H1 (cell line): ENCODE results near the gene BLNK. TPM values are rescaled to one million over a fixed set of nuclear protein-coding genes. Genes with fewer than 3 reads are reported as not detected.

ENCODE experiments used
- CTCF ChIA-PET: fragments of 300-600 bp; sonication (Branson Sonifier 250); formaldehyde crosslinking; loops from one replicate; lab custom pipeline; 2021; ENCODE audit not compliant: partially characterized antibody; lab: Charles Lee
- POLR2A ChIA-PET: fragments of 300-600 bp; sonication (Branson Sonifier 250); formaldehyde crosslinking; loops from one replicate; lab custom pipeline; 2021; ENCODE audit warnings: inconsistent platforms; ENCODE audit not compliant: partially characterized antibody; lab: Charles Lee
- DNase-seq, 2 experiments: peaks; one replicate each; pipeline versions ENCODE4 v3.0.0 to v3.0.0-alpha.2; 2010 to 2022; ENCODE audit warnings: low spot score in 2 of 2, low read depth in 1 of 2, mixed read lengths in 1 of 2
- FAIRE-seq: peaks from 2 replicates; lab custom pipeline; 2011; peaks lifted over from hg19 to GRCh38; lab: Jason Lieb, UNC
- H2AFZ ChIP-seq: 2 replicates; pipeline ENCODE4 v1.8.1; 2012; ENCODE audit warnings: low read length, inconsistent platforms
- H2AK5ac ChIP-seq: 2 replicates; pipeline ENCODE4 v1.6.1; 2013; ENCODE audit warnings: low read depth, low read length
- H2BK120ac ChIP-seq: replicated peaks from 2 replicates; pipeline ENCODE3; 2013; ENCODE audit warnings: low read depth, low read length, inconsistent platforms
- H2BK12ac ChIP-seq: 2 replicates; pipeline ENCODE4 v1.6.1; 2013; ENCODE audit warnings: low read depth, low read length
- H2BK15ac ChIP-seq: 2 replicates; pipeline ENCODE4 v1.6.1; 2013; ENCODE audit warnings: low read length
- H2BK20ac ChIP-seq: 2 replicates; pipeline ENCODE4 v1.6.1; 2013; ENCODE audit warnings: low read length
- H2BK5ac ChIP-seq: 2 replicates; pipeline ENCODE4 v1.6.1; 2013; ENCODE audit warnings: low read depth, low read length
- H3K14ac ChIP-seq: 2 replicates; pipeline ENCODE4 v1.6.1; 2013; ENCODE audit warnings: inconsistent platforms; ENCODE audit not compliant: insufficient read length
- H3K18ac ChIP-seq: 2 replicates; pipeline ENCODE4 v1.6.1; 2013; ENCODE audit warnings: low read length; ENCODE audit errors: extremely low read depth
- H3K23ac ChIP-seq: 2 replicates; pipeline ENCODE4 v1.6.1; 2013; ENCODE audit warnings: inconsistent platforms; ENCODE audit not compliant: insufficient read length
- H3K23me2 ChIP-seq: 2 replicates; pipeline ENCODE4 v1.6.1; 2013; ENCODE audit warnings: low read depth, low read length
- H3K27ac ChIP-seq: 2 replicates; pipeline ENCODE4 v1.6.1; 2011; ENCODE audit warnings: low read depth, low read length, inconsistent platforms
- H3K27me3 ChIP-seq, 4 experiments: replicated peaks in 1 of 4; 1 replicate in 1 of 4; 2 replicates in 3 of 4; pipeline versions ENCODE4 v1.6.1 to v1.8.1; 2011 to 2013; ENCODE audit warnings: low read length in 3 of 4, mild to moderate bottlenecking in 3 of 4, inconsistent platforms in 2 of 4, mixed read lengths in 2 of 4, moderate library complexity in 1 of 4; ENCODE audit not compliant: control insufficient read depth in 3 of 4, insufficient read depth in 3 of 4; ENCODE audit errors: extremely low read depth in 1 of 4
- H3K36me3 ChIP-seq, 4 experiments: 2 replicates each; pipeline versions ENCODE4 v1.6.1 to v1.8.1; 2011 to 2013; ENCODE audit warnings: mild to moderate bottlenecking in 4 of 4, low read length in 3 of 4, moderate library complexity in 2 of 4, control low read depth in 1 of 4, inconsistent platforms in 1 of 4; ENCODE audit not compliant: insufficient read depth in 4 of 4, control insufficient read depth in 2 of 4
- H3K4ac ChIP-seq: replicated peaks from 2 replicates; pipeline ENCODE3; 2013; ENCODE audit warnings: low read length, low read depth, mixed read lengths, inconsistent platforms; ENCODE audit not compliant: insufficient read length
- H3K4me1 ChIP-seq, 4 experiments: replicated peaks in 1 of 4; 1 replicate in 1 of 4; 2 replicates in 3 of 4; pipeline versions ENCODE4 v1.6.1 to v1.8.1; 2011 to 2013; ENCODE audit warnings: low read length in 3 of 4, inconsistent platforms in 2 of 4, mixed read lengths in 1 of 4; ENCODE audit not compliant: insufficient read depth in 4 of 4, control insufficient read depth in 3 of 4
- H3K4me2 ChIP-seq, 2 experiments: 2 replicates each; pipeline versions ENCODE4 v1.6.1 to v1.8.1; 2011 to 2013; ENCODE audit warnings: low read depth in 2 of 2, low read length in 2 of 2, control low read depth in 1 of 2, inconsistent platforms in 1 of 2, mild to moderate bottlenecking in 1 of 2; ENCODE audit not compliant: insufficient read depth in 1 of 2
- H3K4me3 ChIP-seq, 4 experiments: fragments of 200-600, 300-600 bp in 1 of 4; sonication (generic), shearing (Covaris generic), sonication (Bioruptor Twin) in 1 of 4; 2 replicates each; pipeline versions ENCODE4 v1.5.1 to v1.8.1; 2011 to 2016; ENCODE audit warnings: low read length in 4 of 4, low read depth in 3 of 4, control low read depth in 2 of 4, inconsistent platforms in 2 of 4, mild to moderate bottlenecking in 2 of 4, mixed read lengths in 1 of 4, moderate library complexity in 1 of 4; ENCODE audit not compliant: insufficient read depth in 2 of 4; ENCODE audit errors: extremely low read depth in 1 of 4
- H3K56ac ChIP-seq: replicated peaks from 2 replicates; pipeline ENCODE3; 2013; ENCODE audit warnings: low read depth, mild to moderate bottlenecking, mixed read lengths, low read length, inconsistent platforms; ENCODE audit not compliant: insufficient read length
- H3K79me1 ChIP-seq: 2 replicates; pipeline ENCODE4 v1.6.1; 2013; ENCODE audit warnings: low read depth, low read length, control low read depth
- H3K79me2 ChIP-seq, 2 experiments: 2 replicates each; pipeline versions ENCODE4 v1.6.1 to v1.8.1; 2012 to 2013; ENCODE audit warnings: low read length in 2 of 2, mild to moderate bottlenecking in 2 of 2, inconsistent platforms in 1 of 2; ENCODE audit not compliant: insufficient read depth in 2 of 2, control insufficient read depth in 1 of 2
- H3K9ac ChIP-seq, 4 experiments: replicated peaks in 1 of 4; 1 replicate in 1 of 4; 2 replicates in 3 of 4; pipeline versions ENCODE4 v1.6.1 to v1.8.1; 2011 to 2013; ENCODE audit warnings: low read depth in 3 of 4, low read length in 3 of 4, control low read depth in 2 of 4, mild to moderate bottlenecking in 2 of 4, moderate library complexity in 2 of 4, inconsistent platforms in 1 of 4; ENCODE audit errors: extremely low read depth in 1 of 4
- H3K9me3 ChIP-seq, 2 experiments: 2 replicates each; pipeline versions ENCODE4 v1.6.1 to v1.8.1; 2012 to 2013; ENCODE audit warnings: mild to moderate bottlenecking in 2 of 2, moderate library complexity in 2 of 2, control low read depth in 1 of 2, inconsistent platforms in 1 of 2, low read depth in 1 of 2, low read length in 1 of 2, mixed read lengths in 1 of 2; ENCODE audit not compliant: insufficient read depth in 2 of 2
- H4K20me1 ChIP-seq, 2 experiments: replicated peaks in 1 of 2; 2 replicates each; pipeline versions ENCODE3 to v1.8.1; 2011 to 2013; ENCODE audit warnings: inconsistent platforms in 2 of 2, low read length in 2 of 2, mild to moderate bottlenecking in 1 of 2; ENCODE audit not compliant: insufficient read depth in 2 of 2, control insufficient read depth in 1 of 2
- H4K5ac ChIP-seq: 2 replicates; pipeline ENCODE4 v1.6.1; 2013; ENCODE audit warnings: low read length, low read depth, mixed read lengths, inconsistent platforms; ENCODE audit not compliant: insufficient read length
- H4K8ac ChIP-seq: 2 replicates; pipeline ENCODE4 v1.8.0; 2013; ENCODE audit warnings: mild to moderate bottlenecking, moderate library complexity, low read length, inconsistent platforms; ENCODE audit not compliant: insufficient read depth; ENCODE audit errors: extremely low read depth
- H4K91ac ChIP-seq: replicated peaks from 2 replicates; pipeline ENCODE3; 2013; ENCODE audit warnings: low read length, mixed read lengths, inconsistent platforms; ENCODE audit not compliant: insufficient read length
- ASH2L ChIP-seq: fragments of 200-600, 300-600 bp; sonication (generic); IDR thresholded peaks from one replicate; pipeline ENCODE4 v1.7.1; 2017; ENCODE audit warnings: low read length
- CBX5 ChIP-seq: fragments of 300-800, 300-1000 bp; sonication (generic); IDR thresholded peaks from 2 replicates; pipeline ENCODE4 v1.7.1; 2016; ENCODE audit warnings: antibody characterized with exemption, low read length, low read depth
- CHD1 ChIP-seq: IDR thresholded peaks from 2 replicates; pipeline ENCODE4 v1.6.1; 2012; ENCODE audit warnings: low read depth, low read length, improper control_type of control experiment
- E2F6 ChIP-seq: IDR thresholded peaks from 2 replicates; pipeline ENCODE4 v1.6.1; 2012; ENCODE audit warnings: inconsistent platforms
- MAX ChIP-seq: IDR thresholded peaks from 2 replicates; pipeline ENCODE4 v1.6.1; 2012; ENCODE audit warnings: inconsistent platforms
- RBBP5 ChIP-seq: IDR thresholded peaks from 2 replicates; pipeline ENCODE4 v1.7.1; 2012; ENCODE audit warnings: low read depth, mild to moderate bottlenecking, inconsistent platforms, low read length, moderate library complexity, borderline replicate concordance
- SP1 ChIP-seq: IDR thresholded peaks from 2 replicates; pipeline ENCODE4 v1.6.1; 2011; ENCODE audit warnings: low read depth, low read length
- SP2 ChIP-seq: IDR thresholded peaks from 2 replicates; pipeline ENCODE4 v1.6.1; 2012; ENCODE audit warnings: mild to moderate bottlenecking, low read length, inconsistent platforms
- WGBS, 2 experiments: shearing (Covaris generic) in 1 of 2; methylation state at CpG; one replicate each; pipeline versions ENCODE4 v1.1.6 to v1.1.7; 2013 to 2015; ENCODE audit warnings: low lambda C conversion rate in 2 of 2, mixed read lengths in 2 of 2, inconsistent platforms in 1 of 2, low coverage in 1 of 2, missing lambda C conversion rate in 1 of 2; ENCODE audit not compliant: insufficient replicate concordance in 2 of 2, insufficient coverage in 1 of 2, insufficient read length in 1 of 2; ENCODE audit errors: extremely low coverage in 1 of 2, missing lambda C conversion rate in 1 of 2; 5-methylcytosine and 5-hydroxymethylcytosine counted together
- polyA plus RNA-seq, 7 experiments: library from polyadenylated mRNA; depleted of rRNA in 3 of 7; stranded (reverse) in 5 of 7; unstranded in 2 of 7; fragments of >200 nt in 5 of 7; fragments of 200-250 nt in 2 of 7; gene quantifications; 1 replicate in 5 of 7; 2 replicates in 1 of 7; 4 replicates in 1 of 7; pipeline versions ENCODE4 v1.2.1 to v1.2.3, GENCODE V29; 2011 to 2013; ENCODE audit warnings: missing spikeins in 2 of 7, mixed read lengths in 2 of 7
- total RNA-seq: library from RNA; stranded (reverse); fragmentation: NEBNext Ultra II Directional; extraction: Animal tissue kit (Norgen Biotek cat#: 25700); gene quantifications from 2 replicates; pipeline ENCODE4 v1.2.1, GENCODE V29; 2021

The BLNK gene
- total and polyA plus RNA-seq, 2 of the 8 experiments (the other 6 are each of a cell fraction or from before 2014, with no cell fraction given), result not detected

- no peak for FAIRE-seq
- WGBS, 2 experiments, result 100% methylated on average over 1 of the region's 1 CpG; no CpG with 5 or more reads in 1 of the 2 experiments
- CTCF ChIA-PET, result interaction anchor here (1.1 to 4.5 kb wide), 6 partner anchors 7 to 104 kb away, joined by 4 to 35 read pairs (median 6); no protein-coding TSS in a partner anchor
These were observed 34.5 kb downstream of the BLNK start for GRCh38 chr10:96236876-96237275.

More at GRCh38 chr10:96236876-96237275, 34.5 kb downstream of the BLNK start:
- Histone ChIP-seq H4K5ac (no peak overlapping the region), H3K79me1 (no peaks in the 10 kb centered on the region), H3K56ac (no peak overlapping the region), H3K36me3 (no peaks in the 10 kb centered on the region), H2BK120ac (no peak overlapping the region), H3K27me3 (no peaks in the 10 kb centered on the region), H3K23ac (no peak overlapping the region), H4K91ac (no peak overlapping the region), H2BK20ac (no peak overlapping the region), H3K27ac (no peak overlapping the region), H2AFZ (no peak overlapping the region), H3K4me2 (no peak overlapping the region), H2AK5ac (no peak overlapping the region), H2BK15ac (no peak overlapping the region), H3K4ac (no peak overlapping the region)
- DNase-seq, result no peak
- POLR2A ChIA-PET, result no interaction called here
- TF ChIP-seq SP1, result no peak
- no peak for TF ChIP-seq ASH2L
- TF ChIP-seq RBBP5, result no peak
- TF ChIP-seq E2F6, result no peak
- TF ChIP-seq MAX, result no peak
- no peak for TF ChIP-seq SP2
- TF ChIP-seq CBX5, result no peak
- TF ChIP-seq CHD1, result no peak
- TF ChIP-seq, all 59 proteins: peak for 0
- no peaks in the 10 kb centered on the region for H3K4me1 ChIP-seq
- no peaks in the 10 kb centered on the region for H4K20me1 ChIP-seq
- no peaks in the 10 kb centered on the region for H3K9me3 ChIP-seq
- H3K4me3 ChIP-seq, result no peak overlapping the region
- no peak overlapping the region for H3K18ac ChIP-seq
- no peak overlapping the region for H4K8ac ChIP-seq
- no peaks in the 10 kb centered on the region for H3K79me2 ChIP-seq
- no peak overlapping the region for H2BK12ac ChIP-seq
- no peaks in the 10 kb centered on the region for H3K23me2 ChIP-seq
- H2BK5ac ChIP-seq, result no peak overlapping the region
- no peak overlapping the region for H3K14ac ChIP-seq
- no peak overlapping the region for H3K9ac ChIP-seq
